Parathyroid adenoma (tissue), 2 donors: ENCODE results near the gene CACNA1G.

Experiments used
- H2AFZ ChIP-seq: fragments of 300-600 bp; sonication (generic); one replicate; pipeline ENCODE4 v1.7.0; 2017; ENCODE audit warnings: antibody characterized with exemption, mild to moderate bottlenecking
- H3K27ac ChIP-seq: fragments of 300-600 bp; sonication (generic); one replicate; pipeline ENCODE4 v1.7.0; 2017
- H3K27me3 ChIP-seq: fragments of 300-600 bp; sonication (generic); one replicate; pipeline ENCODE4 v1.7.0; 2017; ENCODE audit warnings: low read length; ENCODE audit not compliant: control insufficient read depth, insufficient read depth
- H3K36me3 ChIP-seq: fragments of 300-600 bp; sonication (generic); one replicate; pipeline ENCODE4 v1.7.0; 2017; ENCODE audit warnings: low read length; ENCODE audit not compliant: control insufficient read depth, insufficient read depth
- H3K4me1 ChIP-seq: fragments of 300-600 bp; sonication (generic); one replicate; pipeline ENCODE4 v1.7.0; 2017; ENCODE audit warnings: control low read depth
- H3K4me2 ChIP-seq: fragments of 300-600 bp; sonication (generic); one replicate; pipeline ENCODE4 v1.7.0; 2017; ENCODE audit warnings: low read length
- H3K4me3 ChIP-seq: fragments of 300-600 bp; sonication (generic); one replicate; pipeline ENCODE4 v1.7.0; 2017; ENCODE audit warnings: low read depth, low read length
- H3K79me2 ChIP-seq: fragments of 300-600 bp; sonication (generic); one replicate; pipeline ENCODE4 v1.7.0; 2017; ENCODE audit warnings: control low read depth
- H3K9ac ChIP-seq: fragments of 300-600 bp; sonication (generic); one replicate; pipeline ENCODE4 v1.7.0; 2017; ENCODE audit warnings: mild to moderate bottlenecking
- H3K9me3 ChIP-seq: fragments of 300-600 bp; sonication (generic); one replicate; pipeline ENCODE4 v1.7.0; 2017; ENCODE audit warnings: low read length; ENCODE audit not compliant: control insufficient read depth
- TF ChIP-seq, protein P1 (sequence below): fragments of 300-600 bp; sonication (generic); IDR thresholded peaks from one replicate; pipeline ENCODE4 v1.7.0; 2017; ENCODE audit warnings: antibody characterized with exemption, mild to moderate bottlenecking
- donor health status: primary hyperparathyroidism.

CACNA1G gene

DNA sequence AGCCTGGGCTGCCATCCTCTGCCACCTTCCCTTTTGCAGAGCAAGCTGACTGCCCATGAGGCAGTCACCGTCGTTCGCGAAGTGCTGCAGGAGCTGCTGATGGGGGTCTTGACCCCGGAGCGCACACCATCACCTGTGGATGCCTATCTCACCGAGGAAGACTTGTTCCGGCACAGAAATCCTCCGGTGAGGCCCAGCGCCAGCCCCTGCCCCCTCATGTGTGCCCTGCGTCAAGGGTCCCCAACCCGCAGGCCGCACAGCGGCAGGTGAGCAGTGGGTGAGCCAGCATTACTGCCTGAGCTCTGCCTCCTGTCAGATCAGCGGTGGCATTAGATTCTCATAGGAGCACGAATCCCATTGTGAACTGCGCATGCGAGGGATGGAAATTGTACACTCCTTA lies 35.7 kb upstream of the CACNA1G start:
- Histone ChIP-seq H3K4me3 (no peak overlapping the region), H3K27me3 (no peaks in the 10 kb centered on the region), H3K79me2 (no peaks in the 10 kb centered on the region), H3K36me3 (no peaks in the 10 kb centered on the region), H2AFZ (no peak overlapping the region), H3K27ac (no peak overlapping the region), H3K4me2 (no peak overlapping the region), H3K9ac (no peak overlapping the region), H3K4me1 (no peaks in the 10 kb centered on the region), H3K9me3 (no peaks in the 10 kb centered on the region)
- TF ChIP-seq, protein P1, sequence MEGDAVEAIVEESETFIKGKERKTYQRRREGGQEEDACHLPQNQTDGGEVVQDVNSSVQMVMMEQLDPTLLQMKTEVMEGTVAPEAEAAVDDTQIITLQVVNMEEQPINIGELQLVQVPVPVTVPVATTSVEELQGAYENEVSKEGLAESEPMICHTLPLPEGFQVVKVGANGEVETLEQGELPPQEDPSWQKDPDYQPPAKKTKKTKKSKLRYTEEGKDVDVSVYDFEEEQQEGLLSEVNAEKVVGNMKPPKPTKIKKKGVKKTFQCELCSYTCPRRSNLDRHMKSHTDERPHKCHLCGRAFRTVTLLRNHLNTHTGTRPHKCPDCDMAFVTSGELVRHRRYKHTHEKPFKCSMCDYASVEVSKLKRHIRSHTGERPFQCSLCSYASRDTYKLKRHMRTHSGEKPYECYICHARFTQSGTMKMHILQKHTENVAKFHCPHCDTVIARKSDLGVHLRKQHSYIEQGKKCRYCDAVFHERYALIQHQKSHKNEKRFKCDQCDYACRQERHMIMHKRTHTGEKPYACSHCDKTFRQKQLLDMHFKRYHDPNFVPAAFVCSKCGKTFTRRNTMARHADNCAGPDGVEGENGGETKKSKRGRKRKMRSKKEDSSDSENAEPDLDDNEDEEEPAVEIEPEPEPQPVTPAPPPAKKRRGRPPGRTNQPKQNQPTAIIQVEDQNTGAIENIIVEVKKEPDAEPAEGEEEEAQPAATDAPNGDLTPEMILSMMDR, result no peak

DNA sequence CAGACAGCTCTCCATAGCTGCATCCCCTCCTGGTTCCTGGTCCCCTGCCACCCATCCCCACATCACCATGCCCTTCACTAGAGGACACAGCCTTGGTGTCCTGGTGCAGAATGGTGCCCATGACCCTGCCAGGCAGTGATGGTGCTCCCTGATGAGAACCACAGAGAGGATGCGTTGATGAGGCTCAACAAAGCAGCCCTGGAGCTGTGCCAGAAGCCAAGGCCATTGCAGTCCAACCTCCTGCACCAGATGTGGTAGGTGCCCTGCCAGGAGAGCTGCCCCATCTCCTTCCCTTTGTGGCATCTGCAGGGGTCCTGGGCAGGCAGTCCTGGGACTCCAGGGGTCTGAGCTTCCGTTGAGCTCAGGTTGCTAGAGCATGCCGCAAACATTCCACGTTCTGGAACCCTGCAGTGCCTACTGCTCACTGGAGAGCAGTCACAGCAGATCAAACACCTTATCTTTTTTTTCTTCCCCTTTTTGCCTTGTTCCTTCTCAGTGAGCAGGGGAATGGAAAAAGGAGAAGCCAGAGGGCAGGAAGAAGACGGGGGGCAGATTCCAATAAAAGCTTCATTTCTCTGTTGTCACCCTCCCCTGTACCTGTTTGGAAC lies 33.3 kb upstream of the CACNA1G start:
- no peak overlapping the region for H3K27ac ChIP-seq
- no peak overlapping the region for H3K9ac ChIP-seq
- H3K79me2 ChIP-seq, result no peaks in the 10 kb centered on the region
- TF ChIP-seq, protein P1, result no peak
- no peak overlapping the region for H3K4me3 ChIP-seq
- no peaks in the 10 kb centered on the region for H3K9me3 ChIP-seq
- no peaks in the 10 kb centered on the region for H3K36me3 ChIP-seq
- H3K27me3 ChIP-seq, result no peaks in the 10 kb centered on the region
- H3K4me1 ChIP-seq, result peaks cover 13% of the 10 kb centered on the region
- H3K4me2 ChIP-seq, result no peak overlapping the region
- H2AFZ ChIP-seq, result no peak overlapping the region

DNA sequence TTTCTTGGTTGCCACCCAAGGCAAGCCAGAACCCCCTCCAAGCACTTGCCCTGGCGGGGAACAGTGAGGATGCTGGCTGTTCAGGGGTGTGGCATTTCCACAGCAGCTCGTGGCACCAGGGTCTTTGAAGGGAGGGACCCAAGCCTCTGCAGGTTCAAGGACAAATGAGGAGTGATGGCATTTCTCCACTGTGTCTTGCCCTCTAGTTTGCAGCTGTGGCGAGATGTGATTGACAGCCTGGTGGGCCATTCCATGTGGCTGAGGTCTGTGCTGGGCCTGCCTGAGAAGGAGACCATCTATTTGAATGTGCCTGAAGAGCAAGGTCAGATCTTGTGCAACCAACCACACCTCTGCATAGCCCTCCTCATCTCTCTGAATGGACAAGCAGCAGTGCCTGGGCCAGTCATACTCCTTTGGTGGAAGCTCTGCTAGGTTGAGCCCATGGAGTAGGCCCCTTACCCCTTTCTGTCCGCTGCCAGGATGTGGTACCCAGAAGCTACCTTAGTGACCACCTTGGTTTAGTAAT lies 32.5 kb upstream of the CACNA1G start:
- no peaks in the 10 kb centered on the region for H3K27me3 ChIP-seq
- TF ChIP-seq, protein P1, result no peak
- no peaks in the 10 kb centered on the region for H3K36me3 ChIP-seq
- H3K79me2 ChIP-seq, result no peaks in the 10 kb centered on the region
- no peak overlapping the region for H2AFZ ChIP-seq
- H3K4me1 ChIP-seq, result peaks cover 13% of the 10 kb centered on the region
- H3K4me2 ChIP-seq, result no peak overlapping the region
- no peak overlapping the region for H3K9ac ChIP-seq
- H3K9me3 ChIP-seq, result no peaks in the 10 kb centered on the region
- H3K27ac ChIP-seq, result no peak overlapping the region
- H3K4me3 ChIP-seq, result no peak overlapping the region

DNA sequence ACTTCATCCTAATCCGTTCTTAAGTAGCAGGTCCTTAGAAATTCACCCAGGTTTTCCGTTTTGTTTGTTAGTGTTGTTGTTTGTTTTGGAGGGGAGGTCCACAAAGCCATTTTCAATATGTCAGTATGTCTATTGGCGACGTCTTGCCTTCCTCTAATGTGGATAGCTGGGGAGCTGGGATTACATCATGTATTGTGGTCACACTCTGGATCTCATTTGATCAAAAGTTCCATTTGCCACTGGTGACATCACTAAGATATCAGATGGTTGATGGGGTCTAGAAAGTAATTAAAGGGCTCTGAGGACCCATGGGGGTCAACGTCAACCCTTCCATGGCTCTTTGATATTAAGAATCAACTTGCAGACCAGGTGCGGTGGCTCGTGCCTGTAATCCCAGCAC lies 30.7 kb upstream of the CACNA1G start:
- H3K79me2 ChIP-seq, result no peaks in the 10 kb centered on the region
- TF ChIP-seq, protein P1, result no peak
- no peak overlapping the region for H3K27ac ChIP-seq
- H2AFZ ChIP-seq, result no peak overlapping the region
- H3K36me3 ChIP-seq, result no peaks in the 10 kb centered on the region
- no peaks in the 10 kb centered on the region for H3K27me3 ChIP-seq
- H3K9ac ChIP-seq, result no peak overlapping the region
- no peak overlapping the region for H3K4me3 ChIP-seq
- H3K4me1 ChIP-seq, result peaks cover 19% of the 10 kb centered on the region
- H3K4me2 ChIP-seq, result no peak overlapping the region
- H3K9me3 ChIP-seq, result no peaks in the 10 kb centered on the region

DNA sequence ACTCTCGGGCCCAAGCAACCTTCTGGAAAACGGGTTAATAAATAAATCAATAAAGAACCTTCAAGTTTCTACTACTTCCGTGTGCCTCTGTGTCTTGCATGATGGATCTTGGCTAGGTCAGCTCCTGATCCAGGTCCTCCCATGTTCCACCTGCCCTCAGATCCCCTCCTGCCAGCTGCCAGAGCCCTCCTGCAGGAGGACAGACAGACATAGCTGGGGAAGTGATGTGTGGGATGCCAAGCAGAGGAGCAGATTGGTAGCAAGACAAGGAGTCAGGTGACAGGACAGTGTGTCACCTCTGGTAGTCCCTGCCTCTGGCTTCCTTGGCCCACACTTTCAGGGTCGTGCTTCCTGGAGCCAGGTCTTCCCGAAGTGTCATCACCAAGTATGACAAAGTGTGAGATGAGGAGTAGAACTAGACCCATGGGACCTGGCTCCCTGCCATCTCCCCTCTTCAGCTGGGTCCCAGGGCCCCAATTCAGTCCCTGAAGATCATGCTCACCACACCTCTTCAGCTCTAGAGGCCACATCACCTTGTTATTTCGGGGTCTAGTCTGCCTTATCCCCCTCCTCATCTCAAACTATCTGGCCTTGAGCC lies 29.0 kb upstream of the CACNA1G start:
- Histone ChIP-seq H3K4me1 (peaks cover 29% of the 10 kb centered on the region), H3K27ac (peak overlapping the region; percentile 97), H3K27me3 (no peaks in the 10 kb centered on the region), H3K9me3 (no peaks in the 10 kb centered on the region), H3K4me2 (peak overlapping the region; percentile 7), H3K36me3 (no peaks in the 10 kb centered on the region), H3K4me3 (no peak overlapping the region), H3K9ac (no peak overlapping the region), H3K79me2 (peaks cover 14% of the 10 kb centered on the region), H2AFZ (peak overlapping the region; percentile 73)
- TF ChIP-seq, protein P1, result no peak
